MM.1S (cell line): ENCODE results near the gene TMTC1.

Experiments used
- EZH2phosphoT487 ChIP-seq: fragments of 300-600 bp; sonication (generic); IDR thresholded peaks from 2 replicates; pipeline ENCODE4 v1.6.1; 2018; ENCODE audit warnings: antibody characterized with exemption, low read length
- TF ChIP-seq, protein P1 (sequence below): fragments of 300-600 bp; sonication (generic); IDR thresholded peaks from 2 replicates; pipeline ENCODE4 v1.5.1; 2016; ENCODE audit warnings: antibody characterized with exemption, low read length, mixed read lengths

DNA sequence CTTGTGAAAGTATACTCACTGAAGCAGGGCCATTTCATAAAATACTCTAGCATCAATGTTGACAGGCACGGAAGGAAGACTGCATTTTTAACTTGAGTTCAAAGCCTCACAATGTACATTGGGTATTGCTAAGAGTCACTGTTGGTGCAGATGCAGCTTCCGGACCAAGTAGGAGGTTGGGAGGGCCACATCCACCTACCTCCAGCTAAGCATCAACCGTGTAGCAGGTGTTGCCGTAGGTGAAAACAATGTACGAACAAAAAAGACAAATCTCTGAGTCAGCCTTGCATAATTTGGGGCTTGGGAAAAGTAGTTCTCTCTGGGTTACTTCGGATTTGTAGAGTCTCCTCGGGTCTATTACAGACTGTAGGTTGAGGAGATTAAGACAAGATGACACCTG is 48.1 kb downstream of the TMTC1 start:
- no peak for TF ChIP-seq EZH2phosphoT487
- TF ChIP-seq, protein P1, sequence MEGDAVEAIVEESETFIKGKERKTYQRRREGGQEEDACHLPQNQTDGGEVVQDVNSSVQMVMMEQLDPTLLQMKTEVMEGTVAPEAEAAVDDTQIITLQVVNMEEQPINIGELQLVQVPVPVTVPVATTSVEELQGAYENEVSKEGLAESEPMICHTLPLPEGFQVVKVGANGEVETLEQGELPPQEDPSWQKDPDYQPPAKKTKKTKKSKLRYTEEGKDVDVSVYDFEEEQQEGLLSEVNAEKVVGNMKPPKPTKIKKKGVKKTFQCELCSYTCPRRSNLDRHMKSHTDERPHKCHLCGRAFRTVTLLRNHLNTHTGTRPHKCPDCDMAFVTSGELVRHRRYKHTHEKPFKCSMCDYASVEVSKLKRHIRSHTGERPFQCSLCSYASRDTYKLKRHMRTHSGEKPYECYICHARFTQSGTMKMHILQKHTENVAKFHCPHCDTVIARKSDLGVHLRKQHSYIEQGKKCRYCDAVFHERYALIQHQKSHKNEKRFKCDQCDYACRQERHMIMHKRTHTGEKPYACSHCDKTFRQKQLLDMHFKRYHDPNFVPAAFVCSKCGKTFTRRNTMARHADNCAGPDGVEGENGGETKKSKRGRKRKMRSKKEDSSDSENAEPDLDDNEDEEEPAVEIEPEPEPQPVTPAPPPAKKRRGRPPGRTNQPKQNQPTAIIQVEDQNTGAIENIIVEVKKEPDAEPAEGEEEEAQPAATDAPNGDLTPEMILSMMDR, result no peak
